ENCODE measurements around the gene NRGN.
A peak's percentile ranks its signal among the peaks of the same experiment; 100 is the strongest.

The NRGN gene

DNA sequence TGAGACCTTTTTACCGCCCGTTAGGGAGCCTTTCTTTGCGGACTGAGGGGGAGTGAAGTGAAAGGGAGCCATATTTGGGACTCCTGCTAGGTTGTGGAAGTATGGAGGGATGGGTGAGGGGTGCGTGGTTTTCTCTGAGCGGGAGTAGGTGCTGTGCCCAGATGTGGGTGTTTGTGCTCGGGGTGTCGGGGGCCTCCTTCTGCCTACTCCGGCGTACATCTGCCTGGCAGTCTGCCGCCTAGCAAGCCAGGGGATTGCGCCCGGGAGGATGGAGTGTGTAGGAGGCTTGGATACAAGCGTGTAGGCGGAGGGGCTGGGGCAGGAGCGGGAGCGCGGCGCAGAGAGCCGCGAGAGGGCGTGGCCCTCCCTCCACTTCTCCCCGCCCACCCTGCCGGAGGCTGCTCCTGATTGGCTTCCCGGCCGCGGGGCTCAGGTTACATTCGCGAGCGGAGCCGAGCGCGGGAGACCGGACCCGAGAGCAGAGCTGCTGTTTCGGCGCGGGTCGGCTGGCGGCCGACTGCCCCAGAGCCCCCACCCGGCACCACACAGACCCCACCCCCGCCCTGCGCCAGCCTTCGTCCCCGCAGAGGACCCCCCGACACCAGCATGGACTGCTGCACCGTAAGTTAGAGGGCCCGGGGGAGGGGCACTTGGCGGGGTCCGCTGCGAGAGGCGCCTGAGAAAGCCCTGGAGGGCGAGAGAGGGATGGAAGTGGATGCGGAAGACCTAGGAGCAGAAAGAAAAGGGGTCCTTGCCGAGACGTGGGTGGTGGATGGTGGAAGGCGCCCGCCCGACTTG, at the start of gene NRGN:
Gene NRGN, plus strand, starts transcription at position 464 of the 798 bp plus-strand sequence. Its CDS starts 143 bp downstream, at position 607.
- peak; percentile 61 for DNase-seq (ENCODE audit: low read depth, low spot score)

DNA sequence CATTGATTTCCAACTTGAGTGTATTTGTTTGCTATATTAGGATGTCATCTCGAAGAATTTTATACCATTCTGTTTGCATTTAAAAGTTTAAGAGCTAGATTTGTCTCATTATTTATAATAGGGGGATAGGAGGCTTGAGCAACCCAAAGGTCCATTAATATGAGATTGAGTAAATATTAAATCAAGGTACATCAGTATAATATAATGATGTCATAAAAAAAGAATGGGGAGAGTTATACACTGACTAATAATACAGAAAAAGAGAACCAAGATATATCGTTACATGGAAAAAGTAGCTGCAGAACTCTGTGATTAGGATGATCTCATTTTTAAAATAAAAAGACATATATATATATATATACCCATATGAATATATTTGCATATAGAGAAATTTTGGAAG, 46.6 kb upstream of the NRGN start:
- DNase-seq (ENCODE audit: low read depth, low spot score) = no peak

DNA sequence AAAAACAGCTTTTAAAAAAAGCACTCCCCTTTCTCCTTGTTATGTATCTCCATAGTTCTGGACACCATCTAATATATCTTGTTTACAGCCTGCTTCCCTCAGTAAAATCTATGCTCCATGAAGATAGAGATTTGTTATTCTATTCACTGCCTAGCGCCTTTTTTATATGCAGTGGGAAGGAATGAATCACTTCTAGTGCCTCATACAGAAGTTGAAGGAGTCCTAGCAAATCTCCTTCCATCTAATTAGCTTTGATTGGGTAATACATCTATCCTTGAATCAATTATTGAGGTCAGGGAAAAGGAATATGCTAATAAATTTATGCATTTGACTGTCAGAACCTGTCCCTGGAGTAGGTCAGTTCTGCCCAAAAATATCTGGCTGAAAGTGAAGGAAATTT, 40.2 kb upstream of the NRGN start:
- DNase-seq (ENCODE audit: low read depth, low spot score) = no peak

DNA sequence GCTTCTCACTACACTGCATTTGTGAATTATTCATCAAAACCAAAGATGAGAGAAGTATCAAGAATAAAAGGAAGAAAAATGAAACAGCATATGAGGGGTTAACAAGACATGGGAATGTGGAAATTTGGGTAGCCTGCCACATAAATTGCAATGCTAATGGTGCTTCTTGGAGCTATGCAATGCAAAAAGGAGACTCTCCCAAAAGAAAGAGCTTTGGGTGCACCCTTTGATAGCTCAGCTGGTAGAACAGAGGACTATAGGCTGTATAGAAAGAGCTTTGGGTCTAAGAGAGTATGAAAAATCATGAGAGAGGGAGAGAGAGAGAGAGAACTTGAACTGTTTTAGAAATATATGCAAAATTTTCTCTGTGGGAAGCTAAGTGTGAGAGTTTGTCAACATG, 39.7 kb upstream of the NRGN start:
- no peak for DNase-seq (ENCODE audit: low read depth, low spot score)

DNA sequence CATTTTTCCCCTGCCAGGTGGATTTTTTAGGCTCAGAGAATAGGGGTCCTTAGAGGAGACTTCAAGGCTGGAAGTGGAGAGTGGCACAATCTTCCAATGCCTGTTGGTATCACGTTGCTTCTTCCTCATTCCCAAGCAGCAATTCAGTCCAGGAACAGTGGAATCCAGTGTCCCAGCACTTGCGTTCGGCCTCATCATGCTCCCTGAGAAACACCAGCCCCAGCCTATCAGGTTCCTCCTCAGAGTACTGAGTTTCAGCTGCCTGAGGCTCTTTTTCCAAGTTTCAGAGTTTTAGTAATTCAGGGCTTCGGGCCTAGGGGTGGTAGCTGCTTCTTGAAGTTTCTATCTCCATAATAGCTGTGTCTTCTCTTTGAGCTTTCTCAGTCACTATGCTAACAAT, 31.9 kb upstream of the NRGN start:
- DNase-seq (ENCODE audit: low read depth, low spot score) = no peak

DNA sequence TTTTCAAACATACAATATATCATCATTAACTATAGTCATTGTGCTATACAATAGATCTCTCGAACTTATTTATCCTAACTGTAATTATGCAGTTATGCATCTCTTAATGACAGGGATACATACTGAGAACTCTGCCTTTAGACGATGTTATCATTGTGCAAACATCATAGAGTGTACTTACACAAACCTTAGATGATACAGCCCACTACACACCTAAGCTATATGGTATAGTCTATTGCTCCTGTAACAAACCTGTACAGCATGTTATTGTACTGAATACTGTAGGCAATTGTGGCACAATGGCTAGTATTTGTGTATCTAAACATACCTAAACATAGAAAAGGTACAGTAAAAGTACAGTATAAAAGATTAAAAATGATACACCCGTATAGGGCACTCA, 27.4 kb upstream of the NRGN start:
- no peak for DNase-seq (ENCODE audit: low read depth, low spot score)

DNA sequence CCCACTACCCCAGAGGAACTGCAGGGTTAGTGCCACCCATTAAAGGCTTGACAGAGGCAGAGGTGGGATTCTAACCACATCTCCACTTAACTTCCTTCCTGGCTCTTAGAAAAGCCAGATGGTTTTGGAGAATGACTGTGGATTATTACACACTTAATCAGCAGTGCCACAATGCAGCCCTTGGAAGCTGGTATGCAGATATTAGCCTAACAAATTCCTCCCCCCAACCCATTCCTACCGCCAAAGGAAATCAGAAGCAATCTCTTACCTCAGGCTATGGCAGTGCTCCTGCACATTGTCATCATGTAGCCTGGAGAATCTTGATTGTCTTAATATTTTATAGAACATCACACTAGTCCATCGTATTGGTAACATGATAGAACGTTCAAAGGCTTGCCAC, 23.2 kb upstream of the NRGN start:
- no peak for DNase-seq (ENCODE audit: low read depth, low spot score)

DNA sequence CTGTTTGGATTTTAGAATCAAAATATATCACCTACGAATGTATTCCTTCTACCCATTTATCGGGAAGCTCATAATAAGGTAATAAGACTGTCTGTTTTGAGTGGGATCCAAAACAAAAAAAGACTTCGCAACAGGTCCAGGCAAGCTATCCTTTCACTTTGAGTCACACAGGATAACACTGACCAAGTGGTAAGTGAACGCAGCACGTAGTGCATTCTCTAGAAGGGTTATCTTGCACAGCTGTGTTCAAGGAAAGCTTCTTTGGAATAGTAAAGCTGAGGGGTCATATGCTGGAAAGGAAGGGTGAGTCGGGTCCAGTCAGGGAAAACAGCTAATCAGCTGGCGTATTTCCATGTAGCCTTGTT, 22.3 kb upstream of the NRGN start:
- no peak for DNase-seq (ENCODE audit: low read depth, low spot score)

DNA sequence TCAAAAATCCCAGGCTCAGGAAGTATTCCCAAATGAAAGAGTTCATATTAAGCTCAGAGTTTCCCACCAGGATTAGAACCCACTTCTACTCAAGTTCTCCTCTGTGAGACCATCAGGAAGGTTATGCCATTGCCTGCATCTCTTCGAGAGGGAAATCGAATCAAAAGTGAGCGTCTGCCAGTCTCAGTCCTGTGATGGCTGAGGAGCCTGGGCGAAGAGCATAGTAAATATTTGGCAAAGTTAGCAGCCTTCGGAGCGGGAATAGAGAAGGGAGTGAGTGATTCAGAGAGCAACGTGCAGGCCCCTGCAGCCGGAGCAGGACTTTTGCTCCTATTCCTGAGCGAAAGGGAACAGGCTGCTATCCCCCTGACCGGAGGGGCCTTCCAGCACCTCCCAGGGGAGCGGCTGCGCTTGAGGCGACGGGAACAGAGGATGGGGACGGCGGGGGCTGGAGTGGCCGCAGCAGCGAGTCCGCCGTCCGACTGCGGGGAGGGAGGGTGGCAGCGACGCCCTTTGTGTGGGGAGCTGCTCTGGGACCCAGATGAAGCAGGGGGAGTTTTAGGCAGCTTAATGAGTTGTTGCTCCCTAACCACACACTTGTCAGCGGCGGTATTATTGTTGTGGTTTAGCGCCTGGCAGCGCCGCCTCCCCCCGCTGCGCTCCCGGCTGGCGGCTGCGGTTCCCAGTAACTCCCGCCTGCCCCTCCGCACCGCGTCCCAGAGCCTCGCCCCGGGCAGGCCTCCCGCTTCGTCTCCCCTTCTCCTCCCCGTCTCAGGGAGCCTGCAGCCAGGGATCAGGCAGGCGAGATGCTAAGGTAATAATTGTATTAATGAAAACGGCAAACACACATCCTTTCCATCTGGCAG, 21.7 kb upstream of the NRGN start:
- no peak for DNase-seq (ENCODE audit: low read depth, low spot score)

DNA sequence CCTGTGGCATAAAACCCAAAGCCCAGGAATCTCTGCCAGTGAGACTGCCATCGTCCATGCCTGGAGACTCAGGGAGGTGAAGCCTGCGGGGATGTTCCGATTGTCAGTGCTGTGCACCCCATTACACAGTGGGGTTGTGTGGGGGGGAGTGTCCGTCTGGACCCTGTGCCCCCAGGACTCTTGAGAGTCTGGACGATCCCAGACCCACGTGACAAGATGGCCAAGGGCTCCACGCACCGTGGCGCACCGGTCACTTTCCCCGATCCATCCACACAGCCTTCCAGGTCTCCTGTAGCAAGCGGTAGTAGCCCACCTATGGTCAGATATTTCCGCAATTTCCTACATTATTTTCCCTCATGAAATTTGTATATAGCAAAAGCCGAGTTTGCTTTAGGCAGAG, 20.9 kb upstream of the NRGN start:
- DNase-seq (ENCODE audit: low read depth, low spot score) = no peak

DNA sequence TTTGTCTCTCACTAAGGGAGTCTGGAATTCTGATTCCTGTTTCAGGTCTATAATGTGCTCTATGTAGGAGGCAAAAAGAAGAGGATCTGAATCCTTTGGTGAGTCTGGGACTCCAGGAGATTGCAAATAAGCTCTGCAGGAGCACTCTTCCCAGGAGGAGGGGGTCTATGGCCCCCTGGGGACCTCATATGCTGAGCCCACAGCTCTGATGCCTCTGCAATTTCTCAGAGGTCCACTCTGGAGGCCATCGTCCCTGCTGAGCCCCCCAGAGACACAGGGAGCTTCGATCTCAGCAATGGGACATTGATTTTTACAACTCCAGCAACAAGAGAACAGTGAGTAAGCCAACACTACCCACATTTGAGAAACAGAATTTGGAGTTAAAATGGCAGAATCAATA, 20.2 kb upstream of the NRGN start:
- DNase-seq (ENCODE audit: low read depth, low spot score) = no peak

DNA sequence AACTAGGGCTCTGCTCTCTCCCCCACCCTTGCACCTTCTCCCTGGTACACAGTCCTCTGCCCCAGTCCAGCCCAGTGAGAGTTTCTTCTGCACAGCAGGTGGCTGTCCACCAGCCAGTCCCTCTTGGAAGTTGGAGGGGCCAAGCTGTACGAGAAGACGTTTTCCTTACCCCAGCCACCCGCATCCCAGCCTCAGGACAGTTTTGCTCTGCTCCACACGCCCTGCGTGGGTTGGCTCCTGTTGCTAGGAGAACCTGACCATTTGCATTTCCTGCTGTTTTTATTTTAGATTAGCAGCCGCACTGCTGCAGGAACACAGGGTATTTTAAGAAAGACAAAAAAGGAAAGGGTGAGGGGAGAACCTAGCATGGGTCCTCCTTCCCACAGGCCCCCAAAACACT, 17.6 kb upstream of the NRGN start:
- no peak for DNase-seq (ENCODE audit: low read depth, low spot score)

DNA sequence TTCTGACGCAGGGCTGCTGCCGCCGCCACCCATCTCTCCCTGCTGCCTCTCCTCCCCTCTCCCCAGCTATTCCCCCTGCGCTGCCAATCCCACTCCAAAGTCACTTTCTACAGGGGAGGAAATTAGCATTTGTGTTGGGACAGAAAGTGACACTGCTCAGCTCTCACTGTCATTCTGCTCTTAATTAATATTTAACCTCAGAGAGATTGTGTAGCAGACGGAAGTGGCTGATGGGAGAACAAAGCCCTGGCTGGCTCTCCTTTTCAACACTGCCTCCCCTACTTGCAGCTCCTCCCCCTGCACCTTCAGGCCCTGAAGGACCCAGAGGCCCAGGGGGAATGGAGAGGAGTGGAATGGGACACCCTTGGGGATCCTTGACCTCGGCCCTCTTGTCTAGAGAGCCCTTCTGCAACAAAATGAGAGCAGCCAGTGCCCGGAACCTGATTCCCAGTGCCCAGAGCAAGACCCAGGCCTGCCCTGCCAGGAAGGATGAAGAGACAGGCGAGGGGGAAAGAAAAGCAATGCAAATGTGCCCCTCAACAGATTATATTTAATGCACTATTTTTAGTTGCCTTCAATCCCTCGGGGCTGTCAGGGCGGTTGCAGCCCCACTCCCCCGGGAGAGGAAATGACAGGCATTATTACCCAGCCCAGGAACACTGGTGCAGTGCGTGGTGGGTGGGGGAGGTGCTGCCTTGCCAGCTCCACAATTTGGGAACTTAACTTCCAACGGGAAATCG, 14.6 kb upstream of the NRGN start:
- no peak for DNase-seq (ENCODE audit: low read depth, low spot score)

DNA sequence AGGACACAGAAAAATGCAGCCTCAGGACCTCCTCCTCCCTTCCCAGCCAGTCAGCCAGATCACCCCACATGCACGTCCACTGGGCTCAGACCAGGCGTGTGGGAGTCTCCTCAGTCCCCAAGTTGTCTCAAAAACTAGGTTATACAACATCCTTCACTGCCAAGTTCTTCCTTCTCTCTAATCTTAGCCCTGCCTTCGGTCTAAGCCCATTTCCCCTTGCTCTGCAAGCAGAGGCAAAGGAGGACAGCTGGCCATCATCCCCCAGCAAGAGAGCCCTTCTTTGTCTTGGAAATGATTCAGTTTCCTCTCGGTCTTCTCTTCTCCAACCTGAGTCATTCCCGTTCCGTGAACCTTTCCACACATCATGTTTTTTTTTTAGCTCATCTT, 14.0 kb upstream of the NRGN start:
- no peak for DNase-seq (ENCODE audit: low read depth, low spot score)

DNA sequence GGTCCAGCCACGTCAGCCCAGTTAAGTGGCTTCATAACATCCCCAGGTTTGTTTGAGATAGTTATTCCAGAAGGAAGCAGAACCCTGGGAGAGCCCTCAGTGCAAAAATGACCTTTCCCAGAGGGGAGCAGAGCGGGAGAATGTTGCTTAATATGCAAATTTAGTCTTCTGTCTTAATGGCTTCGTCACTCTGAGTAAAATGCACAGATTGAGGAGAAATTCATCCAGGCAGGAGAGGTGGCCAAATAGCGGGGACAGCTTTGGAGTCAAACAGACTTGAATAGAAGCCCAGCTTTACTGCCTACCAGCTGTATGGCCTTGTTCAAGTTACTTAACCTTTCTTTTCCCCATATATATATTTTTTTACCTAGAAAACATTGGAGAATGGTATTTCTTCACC, 12.3 kb upstream of the NRGN start:
- DNase-seq (ENCODE audit: low read depth, low spot score) = no peak

DNA sequence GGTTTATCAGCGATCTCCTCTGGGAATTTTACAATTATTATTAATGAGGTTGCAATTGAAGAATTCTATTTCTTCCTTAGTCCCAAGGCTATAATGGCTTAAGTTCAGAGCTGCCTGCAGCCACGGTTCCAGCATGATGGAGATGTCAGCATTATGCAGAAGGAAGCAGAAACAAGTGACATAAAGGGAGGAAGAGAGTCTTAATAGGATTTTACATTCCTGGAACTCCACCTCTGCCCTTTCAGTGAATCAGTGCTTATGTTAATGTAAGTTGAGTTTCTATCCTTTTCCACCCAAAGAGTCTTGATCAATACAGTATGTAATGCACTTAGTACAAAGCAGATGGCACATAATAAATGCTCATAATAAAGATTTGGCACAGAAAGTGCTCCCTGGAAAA, 11.6 kb upstream of the NRGN start:
- no peak for DNase-seq (ENCODE audit: low read depth, low spot score)

DNA sequence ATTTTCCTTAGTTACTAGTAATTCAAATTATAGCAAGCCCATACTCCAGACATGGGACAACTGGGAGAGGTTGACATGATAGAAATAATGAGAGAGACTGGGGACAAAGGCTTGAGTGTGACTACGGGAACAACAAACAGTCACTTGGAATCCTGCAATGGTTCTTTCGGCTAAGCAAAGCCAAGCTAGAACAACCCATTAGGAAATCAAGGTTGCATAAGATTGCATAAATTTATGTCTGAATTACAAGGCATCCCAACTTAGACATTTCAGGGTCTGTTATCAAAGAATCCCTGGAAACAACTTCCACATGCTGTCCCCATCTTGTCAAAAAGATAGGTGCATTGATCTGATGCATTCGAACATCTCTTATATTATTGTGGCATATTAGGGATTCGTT, 10.2 kb upstream of the NRGN start:
- DNase-seq (ENCODE audit: low read depth, low spot score) = no peak

DNA sequence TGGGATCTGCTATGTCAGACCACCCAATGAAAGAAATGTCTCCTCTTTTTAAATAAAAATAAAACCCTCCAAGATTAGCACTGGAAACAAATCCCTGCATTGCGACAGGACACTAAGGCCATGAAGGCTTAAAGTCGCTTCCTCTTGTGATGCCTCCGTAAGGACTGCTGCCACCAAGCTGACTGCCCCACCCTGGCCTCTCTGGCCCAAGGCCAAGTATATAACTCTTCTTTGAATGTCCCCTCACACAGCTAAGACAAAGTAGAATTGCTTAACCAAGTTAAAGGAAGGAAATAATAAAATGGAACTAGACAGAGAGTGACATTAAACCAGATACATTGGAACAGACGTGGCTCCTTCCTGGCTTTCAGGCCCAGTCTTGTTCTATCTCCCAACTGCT, 7.5 kb upstream of the NRGN start:
- DNase-seq (ENCODE audit: low read depth, low spot score) = no peak

DNA sequence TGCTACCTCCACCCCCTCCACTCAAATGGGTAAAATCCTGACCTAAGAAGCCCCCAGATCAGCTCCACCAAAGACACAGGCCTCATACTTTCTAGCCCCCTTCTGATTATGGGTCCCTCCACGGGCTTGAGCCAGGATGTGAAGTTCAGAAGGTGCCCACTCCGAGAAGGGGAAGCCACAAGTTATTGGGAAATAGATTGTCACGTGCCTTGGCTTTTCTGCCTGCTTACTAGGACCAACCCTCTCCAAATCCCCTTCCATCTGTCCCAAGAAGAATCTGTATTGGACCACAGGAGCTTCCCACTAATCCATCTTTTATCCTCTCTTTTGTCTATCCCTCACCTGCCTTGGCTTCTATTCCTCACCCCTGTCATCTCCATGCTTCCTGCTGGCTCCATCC, 3.0 kb upstream of the NRGN start:
- no peak for DNase-seq (ENCODE audit: low read depth, low spot score)

DNA sequence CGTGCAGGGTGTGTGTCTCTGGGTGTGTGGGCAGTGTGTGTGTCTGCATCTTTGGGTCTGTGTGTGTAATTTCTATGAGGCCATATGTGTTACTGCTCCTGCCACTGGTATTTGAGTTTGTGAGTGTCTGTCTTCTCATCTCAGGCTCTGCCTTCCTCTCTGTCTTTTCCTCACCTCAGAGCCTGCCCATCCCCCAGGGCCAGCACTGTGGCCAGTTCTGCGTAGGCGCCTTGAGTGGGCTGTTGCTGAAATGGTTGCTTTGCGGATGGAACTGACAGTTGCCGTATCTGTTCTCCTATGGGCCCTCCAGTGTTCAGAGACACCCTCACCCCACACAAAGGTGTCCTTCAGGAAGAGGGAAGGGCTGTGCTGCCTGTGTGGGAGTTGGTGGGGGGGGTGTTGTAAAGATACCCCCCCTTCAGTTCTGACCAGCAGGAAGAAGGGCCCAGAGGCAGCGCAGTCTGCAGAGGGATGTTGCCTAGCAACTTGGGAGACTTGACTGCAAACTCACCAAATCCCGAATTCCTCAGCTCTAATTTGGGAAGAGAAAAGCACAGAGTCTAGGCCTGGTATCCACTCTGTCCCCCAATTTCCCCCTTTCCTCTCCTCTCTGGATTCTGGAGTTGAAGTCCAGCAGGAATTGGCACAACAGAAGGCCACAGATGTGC, 2.0 kb upstream of the NRGN start:
- DNase-seq (ENCODE audit: low read depth, low spot score) = no peak

DNA sequence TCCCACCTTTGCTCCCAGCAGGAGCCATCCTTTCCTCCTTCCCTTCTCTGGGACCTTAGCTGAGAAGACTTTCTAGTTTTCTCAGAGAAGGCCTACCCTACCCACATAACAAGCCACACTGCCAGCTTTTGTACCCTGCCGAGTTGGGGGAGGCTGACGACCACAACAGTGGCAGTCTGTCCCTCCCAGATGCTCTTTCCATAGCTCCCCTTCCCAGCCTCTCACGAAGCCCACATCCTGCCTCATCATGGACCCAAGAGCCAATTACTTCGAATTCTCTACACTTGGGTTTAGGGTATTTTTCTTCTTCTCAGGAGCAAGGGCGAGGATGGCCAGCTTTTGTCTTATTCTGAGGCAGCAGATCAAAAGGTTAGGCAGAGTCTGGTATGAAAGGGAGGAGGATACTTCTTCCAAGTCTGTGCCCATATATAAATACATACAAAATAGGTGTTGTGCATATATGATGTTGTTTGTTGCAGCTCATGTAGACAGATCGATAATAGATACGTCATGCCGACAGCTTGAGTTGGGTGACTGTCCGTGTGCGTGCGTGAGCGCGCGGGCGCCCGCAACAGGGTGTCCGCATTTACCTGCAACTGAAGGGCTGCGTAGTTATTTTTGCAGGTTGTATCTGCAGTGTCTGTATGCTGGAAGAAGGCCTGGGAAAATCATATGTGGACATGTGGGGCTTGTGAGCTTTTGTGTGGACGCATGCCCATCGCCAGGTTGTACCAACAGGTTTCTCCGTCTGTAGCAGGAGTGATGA, 846 bp upstream of the NRGN start:
- DNase-seq (ENCODE audit: low read depth, low spot score) = no peak
